Measurements from ENCODE around the gene PRRT4.
A peak's percentile ranks its signal among the peaks of the same experiment; 100 is the strongest.

DNA sequence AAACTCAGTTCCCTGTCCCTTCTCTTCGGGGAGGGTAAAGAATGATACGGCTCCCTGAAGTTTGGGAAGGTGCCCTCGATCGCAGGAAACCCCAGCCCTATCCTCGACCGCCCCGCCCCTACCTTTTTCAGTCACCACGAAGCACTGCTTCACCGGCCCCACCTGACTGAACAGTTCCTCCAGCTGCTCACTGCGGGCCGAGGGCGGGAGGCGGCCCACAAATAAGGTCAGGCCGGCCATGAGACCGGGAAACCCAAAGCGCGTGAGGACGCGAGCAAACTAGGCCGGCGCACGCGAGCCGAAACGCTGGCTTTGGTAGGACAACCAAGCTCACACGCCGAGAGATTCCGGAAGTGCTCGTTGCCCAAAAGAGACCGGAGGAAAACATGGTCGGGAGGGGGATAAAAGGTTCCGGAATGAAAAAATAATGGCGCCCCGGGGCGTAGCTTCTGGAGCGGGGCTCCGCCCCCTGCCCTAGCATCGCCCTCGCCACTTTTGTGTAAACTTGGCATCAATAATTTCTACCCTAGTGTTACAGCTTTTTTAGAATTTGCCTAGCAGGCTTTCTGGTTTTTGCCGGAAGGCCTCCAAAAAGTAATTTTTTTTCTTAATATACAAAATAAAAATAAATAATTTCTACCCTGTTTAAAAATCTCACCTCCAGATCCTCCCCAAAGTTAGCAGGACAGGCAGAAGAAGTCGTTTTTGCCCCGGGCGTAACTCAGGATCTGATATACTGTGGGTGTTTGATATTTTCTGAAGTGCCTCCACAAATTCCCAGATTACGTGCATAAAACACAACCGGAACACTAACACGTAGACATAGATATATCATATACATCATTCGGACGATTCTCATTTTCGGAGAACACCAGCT, 17.7 kb downstream of the PRRT4 start, which contains the start of gene RBM28:
- TF ChIP-seq BCL11A (tag by site-specific recombination; IDR thresholded peaks at IDR 0.05; ENCODE audit: low read depth) (no peak), FEZF1 (tag by site-specific recombination; IDR thresholded peaks at IDR 0.05) (peak; percentile 68), ZNF239 (tag by site-specific recombination; IDR thresholded peaks at IDR 0.05) (0 out of 2 replicates have a peak, but pooled peaks have one; percentile 27), CTCF (tag by site-specific recombination; IDR thresholded peaks at IDR 0.05) (peak; percentile 28; the same call in 1 of the 2 replicates)
